Fibroblast of villous mesenchyme (primary cell): ENCODE measurements around the gene KRT84. TPM values are rescaled to one million over a fixed set of nuclear protein-coding genes. Genes with fewer than 3 reads are reported as not detected.

Source experiments
- DNase-seq: peaks from one replicate; pipeline ENCODE4 v3.0.0-alpha.2; 2010; ENCODE audit warnings: low read depth
- H3K4me3 ChIP-seq: 2 replicates; pipeline ENCODE4 v1.5.1; 2011; ENCODE audit warnings: low read depth, mild to moderate bottlenecking, low read length
- total RNA-seq: library from RNA; depleted of rRNA; stranded (reverse); fragments of >200 nt; gene quantifications from 2 replicates; pipeline ENCODE4 v1.2.3, GENCODE V29; 2012
- TF ChIP-seq, protein P1 (sequence below): IDR thresholded peaks from 2 replicates; pipeline ENCODE4 v1.5.1; 2012; ENCODE audit warnings: low read depth, mild to moderate bottlenecking, low read length; ENCODE audit not compliant: insufficient read depth

KRT84 gene, protein sequence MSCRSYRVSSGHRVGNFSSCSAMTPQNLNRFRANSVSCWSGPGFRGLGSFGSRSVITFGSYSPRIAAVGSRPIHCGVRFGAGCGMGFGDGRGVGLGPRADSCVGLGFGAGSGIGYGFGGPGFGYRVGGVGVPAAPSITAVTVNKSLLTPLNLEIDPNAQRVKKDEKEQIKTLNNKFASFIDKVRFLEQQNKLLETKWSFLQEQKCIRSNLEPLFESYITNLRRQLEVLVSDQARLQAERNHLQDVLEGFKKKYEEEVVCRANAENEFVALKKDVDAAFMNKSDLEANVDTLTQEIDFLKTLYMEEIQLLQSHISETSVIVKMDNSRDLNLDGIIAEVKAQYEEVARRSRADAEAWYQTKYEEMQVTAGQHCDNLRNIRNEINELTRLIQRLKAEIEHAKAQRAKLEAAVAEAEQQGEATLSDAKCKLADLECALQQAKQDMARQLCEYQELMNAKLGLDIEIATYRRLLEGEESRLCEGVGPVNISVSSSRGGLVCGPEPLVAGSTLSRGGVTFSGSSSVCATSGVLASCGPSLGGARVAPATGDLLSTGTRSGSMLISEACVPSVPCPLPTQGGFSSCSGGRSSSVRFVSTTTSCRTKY
- not detected in 2 replicates for total RNA-seq

DNA sequence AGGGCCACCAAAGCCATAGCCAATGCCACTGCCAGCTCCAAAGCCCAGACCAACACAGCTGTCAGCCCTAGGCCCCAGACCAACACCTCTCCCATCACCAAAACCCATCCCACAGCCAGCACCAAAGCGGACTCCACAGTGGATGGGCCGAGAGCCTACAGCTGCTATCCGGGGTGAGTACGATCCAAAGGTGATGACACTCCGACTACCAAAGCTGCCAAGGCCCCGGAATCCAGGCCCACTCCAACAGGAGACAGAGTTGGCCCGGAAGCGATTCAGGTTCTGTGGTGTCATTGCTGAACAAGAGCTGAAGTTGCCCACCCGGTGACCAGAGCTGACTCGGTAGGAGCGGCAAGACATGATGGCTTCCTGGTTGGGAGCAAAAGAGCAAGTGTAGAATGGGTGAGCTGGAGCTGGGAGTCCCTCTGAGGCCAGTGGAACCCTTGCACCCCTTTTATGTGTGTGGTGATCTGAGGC lies at the start of gene KRT84:
TSS of gene KRT84 (minus strand) at position 427 of the 477 bp plus-strand sequence. CDS start at position 360, 67 bp downstream.
- TF ChIP-seq, protein P1, sequence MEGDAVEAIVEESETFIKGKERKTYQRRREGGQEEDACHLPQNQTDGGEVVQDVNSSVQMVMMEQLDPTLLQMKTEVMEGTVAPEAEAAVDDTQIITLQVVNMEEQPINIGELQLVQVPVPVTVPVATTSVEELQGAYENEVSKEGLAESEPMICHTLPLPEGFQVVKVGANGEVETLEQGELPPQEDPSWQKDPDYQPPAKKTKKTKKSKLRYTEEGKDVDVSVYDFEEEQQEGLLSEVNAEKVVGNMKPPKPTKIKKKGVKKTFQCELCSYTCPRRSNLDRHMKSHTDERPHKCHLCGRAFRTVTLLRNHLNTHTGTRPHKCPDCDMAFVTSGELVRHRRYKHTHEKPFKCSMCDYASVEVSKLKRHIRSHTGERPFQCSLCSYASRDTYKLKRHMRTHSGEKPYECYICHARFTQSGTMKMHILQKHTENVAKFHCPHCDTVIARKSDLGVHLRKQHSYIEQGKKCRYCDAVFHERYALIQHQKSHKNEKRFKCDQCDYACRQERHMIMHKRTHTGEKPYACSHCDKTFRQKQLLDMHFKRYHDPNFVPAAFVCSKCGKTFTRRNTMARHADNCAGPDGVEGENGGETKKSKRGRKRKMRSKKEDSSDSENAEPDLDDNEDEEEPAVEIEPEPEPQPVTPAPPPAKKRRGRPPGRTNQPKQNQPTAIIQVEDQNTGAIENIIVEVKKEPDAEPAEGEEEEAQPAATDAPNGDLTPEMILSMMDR, result no peak
- no peak within 1 kb of the TSS for H3K4me3 ChIP-seq
- no peak for DNase-seq

DNA sequence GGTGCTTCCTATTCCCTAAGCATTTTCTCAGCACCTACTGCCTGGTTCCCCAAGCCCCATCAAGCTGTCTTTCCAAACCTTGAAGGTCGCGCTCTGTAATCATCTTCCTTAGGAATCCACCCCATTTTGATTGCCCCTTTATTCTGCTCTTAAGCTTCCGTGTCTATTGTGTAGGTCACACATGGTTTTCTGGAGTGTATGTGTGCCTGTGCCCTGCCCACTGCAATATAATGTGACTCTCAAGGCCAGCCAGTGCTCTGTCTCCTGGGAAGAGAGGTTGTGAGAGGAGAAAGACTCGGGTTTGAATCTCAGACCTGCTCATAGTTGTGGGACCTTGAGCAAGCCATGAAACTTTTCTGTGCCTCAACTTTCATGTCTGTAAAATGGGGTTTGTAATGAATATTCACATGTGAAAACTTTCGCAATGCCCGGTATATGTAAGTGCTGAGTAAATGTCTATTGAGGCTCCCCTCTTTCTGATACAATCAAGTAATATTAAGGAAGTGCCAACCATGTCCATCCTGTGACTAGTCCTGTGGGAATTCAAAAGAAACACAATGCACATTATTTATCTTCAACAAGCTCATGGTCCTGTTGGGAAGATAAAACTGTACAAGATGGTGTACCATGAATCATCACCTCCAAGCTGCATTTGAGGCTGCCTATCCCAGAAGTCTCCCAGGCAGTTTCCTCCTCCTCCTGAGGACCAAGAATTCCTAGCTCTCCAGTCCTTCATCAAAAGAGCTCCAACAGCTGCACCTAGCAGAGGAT lies 49.5 kb upstream of the KRT84 start:
- no peak for DNase-seq
- TF ChIP-seq, protein P1, result no peak
- no peak overlapping the region for H3K4me3 ChIP-seq

DNA sequence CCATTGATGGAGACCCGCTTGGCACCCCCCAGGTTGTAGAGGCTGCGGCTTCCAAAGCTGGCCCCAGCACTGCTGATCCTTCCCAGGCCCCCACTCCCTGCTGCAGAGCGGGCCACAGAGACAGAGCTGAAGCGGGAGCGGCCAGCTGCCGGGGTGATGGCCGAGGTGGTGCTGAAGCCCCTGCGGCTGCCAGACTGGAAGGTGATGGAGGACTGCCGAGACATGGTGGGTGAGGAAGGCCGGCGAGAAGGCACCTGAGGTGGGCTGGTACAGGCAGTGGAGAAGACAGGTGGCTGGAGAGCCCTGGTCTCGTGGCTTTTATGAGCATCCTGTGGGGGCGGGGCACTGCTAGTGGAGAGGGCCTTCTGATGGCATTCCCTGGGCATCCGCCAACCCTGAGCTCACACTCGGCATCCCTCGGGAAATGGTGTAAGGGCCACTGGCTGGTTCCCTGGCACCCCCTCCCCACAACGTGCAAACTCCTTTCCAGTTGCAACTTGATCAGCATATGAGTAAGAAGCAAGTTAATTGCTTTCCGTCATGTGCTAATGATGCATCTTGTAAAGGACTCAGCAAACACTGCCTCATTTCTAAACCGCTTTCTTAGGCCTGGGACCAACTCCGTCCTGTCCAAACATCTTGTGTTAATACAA lies 48.8 kb upstream of the KRT84 start, which contains the start of gene KRT75:
TSS of gene KRT75 (minus strand) at position 291 of the 653 bp plus-strand sequence. CDS start at position 224, 67 bp downstream.
- DNase-seq, result no peak
- TF ChIP-seq, protein P1, result no peak

DNA sequence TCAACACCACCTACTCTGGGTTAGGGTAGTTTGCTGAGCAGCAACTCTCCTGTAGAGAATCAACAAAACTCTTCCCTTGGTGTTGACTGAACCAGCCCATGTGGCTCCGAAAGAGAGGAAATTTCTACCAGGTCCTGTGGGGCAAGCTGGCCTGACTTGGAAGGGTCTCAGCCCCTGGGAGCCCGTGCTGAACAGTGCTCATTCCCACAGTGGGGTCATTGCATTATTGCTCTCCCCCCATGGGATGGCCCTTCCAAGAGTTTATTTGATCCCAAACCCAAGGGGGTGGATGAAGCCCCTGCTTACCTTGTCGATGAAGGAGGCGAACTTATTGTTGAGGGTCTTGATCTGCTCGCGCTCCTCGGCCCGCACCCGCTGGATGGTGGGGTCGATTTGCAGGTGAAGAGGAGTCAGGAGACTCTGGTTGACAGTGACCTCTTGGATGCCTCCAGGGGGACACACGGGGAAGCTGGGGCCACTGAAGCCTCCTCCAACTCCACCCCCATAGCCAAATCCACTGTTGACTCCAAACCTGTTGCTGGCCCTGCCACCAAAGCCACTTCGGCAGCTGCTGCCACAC lies 48.1 kb upstream of the KRT84 start:
- DNase-seq, result no peak
- no peak overlapping the region for H3K4me3 ChIP-seq
- TF ChIP-seq, protein P1, result no peak

More for the DNA sequence above, 48.8 kb upstream of the KRT84 start, which contains the start of gene KRT75:
- H3K4me3 ChIP-seq, result no peak within 1 kb of the TSS

DNA sequence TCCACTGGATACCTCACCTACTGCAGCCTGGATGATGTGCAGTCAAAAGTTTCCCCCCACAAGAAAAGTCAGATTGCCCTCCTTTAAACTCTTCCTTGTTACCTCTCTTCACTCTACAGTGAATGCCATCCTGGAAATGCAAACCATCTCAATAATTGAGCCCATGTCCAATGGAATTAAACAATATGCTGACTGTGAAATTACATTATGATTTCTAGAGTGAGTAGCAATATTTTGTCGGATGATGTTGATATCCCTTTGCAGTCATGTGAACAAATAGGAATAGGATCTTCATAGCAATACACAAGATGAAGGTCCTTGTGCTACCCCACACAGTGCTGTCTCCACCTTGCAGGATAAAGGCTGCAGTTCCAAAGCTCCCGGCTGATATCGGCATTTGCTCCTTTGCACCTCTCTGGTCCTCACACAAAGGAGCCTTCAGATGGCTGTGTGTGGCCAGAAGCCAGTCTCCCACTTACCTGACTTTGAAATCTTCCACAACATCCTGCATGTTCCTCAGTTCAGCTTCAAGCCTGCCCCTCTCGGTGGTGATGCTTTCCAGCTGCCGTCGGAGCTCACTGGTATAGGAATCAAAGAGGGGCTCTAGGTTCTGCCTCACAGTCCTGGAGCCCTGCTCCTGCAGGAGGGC lies 47.2 kb upstream of the KRT84 start:
- TF ChIP-seq, protein P1, result no peak
- no peak overlapping the region for H3K4me3 ChIP-seq
- DNase-seq, result no peak
